ENCODE measurements around the gene IFT43.

- TF ChIP-seq, protein P1, sequence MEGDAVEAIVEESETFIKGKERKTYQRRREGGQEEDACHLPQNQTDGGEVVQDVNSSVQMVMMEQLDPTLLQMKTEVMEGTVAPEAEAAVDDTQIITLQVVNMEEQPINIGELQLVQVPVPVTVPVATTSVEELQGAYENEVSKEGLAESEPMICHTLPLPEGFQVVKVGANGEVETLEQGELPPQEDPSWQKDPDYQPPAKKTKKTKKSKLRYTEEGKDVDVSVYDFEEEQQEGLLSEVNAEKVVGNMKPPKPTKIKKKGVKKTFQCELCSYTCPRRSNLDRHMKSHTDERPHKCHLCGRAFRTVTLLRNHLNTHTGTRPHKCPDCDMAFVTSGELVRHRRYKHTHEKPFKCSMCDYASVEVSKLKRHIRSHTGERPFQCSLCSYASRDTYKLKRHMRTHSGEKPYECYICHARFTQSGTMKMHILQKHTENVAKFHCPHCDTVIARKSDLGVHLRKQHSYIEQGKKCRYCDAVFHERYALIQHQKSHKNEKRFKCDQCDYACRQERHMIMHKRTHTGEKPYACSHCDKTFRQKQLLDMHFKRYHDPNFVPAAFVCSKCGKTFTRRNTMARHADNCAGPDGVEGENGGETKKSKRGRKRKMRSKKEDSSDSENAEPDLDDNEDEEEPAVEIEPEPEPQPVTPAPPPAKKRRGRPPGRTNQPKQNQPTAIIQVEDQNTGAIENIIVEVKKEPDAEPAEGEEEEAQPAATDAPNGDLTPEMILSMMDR (conservative IDR thresholded peaks at IDR 0.05; ENCODE audit: low read depth, low read length) = no peak
- TF ChIP-seq EZH2 (IDR thresholded peaks at IDR 0.05; ENCODE audit: borderline replicate concordance, low read depth, low read length, poor library complexity, severe bottlenecking) = no peak
Measured at GRCh38 chr14:76078501-76078900, 92.9 kb downstream of the IFT43 start.
